Panc1 (cell line): ENCODE data around the gene UBAC2. TPM values are rescaled to one million over a fixed set of nuclear protein-coding genes. Genes with fewer than 3 reads are reported as not detected.

Source experiments
- ATAC-seq: fragments of 200-7000 bp; cut with Tn5 transposase; 2 replicates; pipeline ENCODE4 v1.9.1; 2020; ENCODE audit warnings: mild to moderate bottlenecking, moderate library complexity
- BruUV-seq: library from RNA; stranded (reverse); fragments of 400-500 nt; replicated peaks from 2 replicates; lab custom pipeline; 2021; lab: Mats Ljungman, UMichigan
- CTCF ChIA-PET: fragments of 300-600 bp; sonication (Branson Sonifier 250); formaldehyde crosslinking; loops from one replicate; lab custom pipeline; 2022; ENCODE audit warnings: antibody characterized with exemption; lab: Charles Lee
- POLR2A ChIA-PET: fragments of 300-600 bp; sonication (Branson Sonifier 250); formaldehyde crosslinking; loops from one replicate; lab custom pipeline; 2022; ENCODE audit warnings: antibody characterized with exemption; lab: Charles Lee
- DNase-seq: peaks from one replicate; pipeline ENCODE4 v3.0.0-alpha.2; 2010; ENCODE audit warnings: low read depth, low spot score
- H3K27ac ChIP-seq: 2 replicates; pipeline ENCODE4 v1.5.1; 2011; ENCODE audit warnings: mild to moderate bottlenecking, low read length, inconsistent platforms
- H3K27me3 ChIP-seq: fragments of 200-500 bp; sonication (Bioruptor generic); 2 replicates; pipeline ENCODE4 v1.6.0; 2014; ENCODE audit warnings: low read length, inconsistent platforms; ENCODE audit not compliant: control insufficient read depth, insufficient read depth
- H3K36me3 ChIP-seq: fragments of 200-500 bp; sonication (Bioruptor generic); 2 replicates; pipeline ENCODE4 v1.5.1; 2014; ENCODE audit warnings: inconsistent platforms, mild to moderate bottlenecking, low read length, moderate library complexity; ENCODE audit not compliant: control insufficient read depth, insufficient read depth
- H3K4me1 ChIP-seq: 2 replicates; pipeline ENCODE4 v1.5.1; 2011; ENCODE audit warnings: inconsistent platforms, mild to moderate bottlenecking, low read length, moderate library complexity; ENCODE audit not compliant: control insufficient read depth, insufficient read depth
- H3K4me3 ChIP-seq, 2 experiments: 2 replicates each; pipeline ENCODE4 v1.5.1; 2011 to 2012; ENCODE audit warnings: low read depth in 2 of 2, low read length in 2 of 2, mild to moderate bottlenecking in 2 of 2, inconsistent platforms in 1 of 2, moderate library complexity in 1 of 2
- H3K9me3 ChIP-seq: fragments of 200-500 bp; sonication (Bioruptor generic); 2 replicates; pipeline ENCODE4 v1.5.1; 2014; ENCODE audit warnings: low read depth, mild to moderate bottlenecking, inconsistent platforms, low read length, moderate library complexity; ENCODE audit not compliant: control insufficient read depth, insufficient read depth
- CTCF ChIP-seq: fragments of 450-650 bp; IDR thresholded peaks from 2 replicates; pipeline ENCODE4 v1.5.1; 2017; ENCODE audit warnings: mild to moderate bottlenecking
- POLR2AphosphoS5 ChIP-seq: IDR thresholded peaks from 2 replicates; pipeline ENCODE4 v1.6.1; 2012; ENCODE audit warnings: mild to moderate bottlenecking, low read depth, low read length, moderate library complexity
- REST ChIP-seq, 2 experiments: IDR thresholded peaks; 2 replicates each; pipeline ENCODE4 v1.6.1; 2011 to 2012; ENCODE audit warnings: low read depth in 2 of 2, control low read depth in 1 of 2, low read length in 1 of 2, mild to moderate bottlenecking in 1 of 2, moderate library complexity in 1 of 2; ENCODE audit not compliant: insufficient read depth in 1 of 2
- SIN3A ChIP-seq: IDR thresholded peaks from 2 replicates; pipeline ENCODE4 v1.6.1; 2012; ENCODE audit warnings: low read depth, mild to moderate bottlenecking, low read length, moderate library complexity, borderline replicate concordance; ENCODE audit not compliant: insufficient read depth
- TCF7L2 ChIP-seq: IDR thresholded peaks from 2 replicates; pipeline ENCODE4 v1.6.1; 2011; ENCODE audit warnings: mild to moderate bottlenecking, low read depth, low read length, inconsistent platforms
- in situ Hi-C: cut with HindIII; loops from 2 replicates; pipeline ENCODE4 v1.10.0; 2016; ENCODE audit warnings: low sequenced_read_pairs, low pct_unique_long_range_greater_than_20kb
- intact Hi-C: fragments of 100-400 bp; cut with micrococcal nuclease; formaldehyde crosslinking; loops from one replicate; pipeline ENCODE4 v1.10.0; 2022; ENCODE audit not compliant: unreplicated experiment
- total RNA-seq: library from RNA; stranded (reverse); gene quantifications from one replicate; pipeline ENCODE4 v1.2.1, GENCODE V29; 2021; ENCODE audit not compliant: unreplicated experiment

The UBAC2 gene
- total RNA-seq, 1 experiment from 2014 or later = 40.8 TPM

GRCh38 chr13:99214731-99215130 is 14.1 kb downstream of the UBAC2 start:
- in situ Hi-C loops = no loop called here
- no peak for DNase-seq
- Histone ChIP-seq H3K4me1 (no peaks in the 10 kb centered on the region; the same call in 1 of the 2 replicates), H3K9me3 (no peaks in the 10 kb centered on the region), H3K27ac (no peak overlapping the region), H3K36me3 (no peaks in the 10 kb centered on the region), H3K4me3 (no peak overlapping the region), H3K27me3 (no peaks in the 10 kb centered on the region)
- POLR2A ChIA-PET = no interaction called here
- intact Hi-C loops = no loop called here
- no TSS peak for BruUV-seq
- no peak for ATAC-seq
- no peak for TF ChIP-seq REST (IDR thresholded peaks at IDR 0.05; ENCODE audit: insufficient read depth in 1 of 2, low read depth in 2 of 2, low read length in 1 of 2)
- TF ChIP-seq TCF7L2 = no peak
- TF ChIP-seq SIN3A = no peak
- CTCF ChIA-PET = no interaction called here

DNA sequence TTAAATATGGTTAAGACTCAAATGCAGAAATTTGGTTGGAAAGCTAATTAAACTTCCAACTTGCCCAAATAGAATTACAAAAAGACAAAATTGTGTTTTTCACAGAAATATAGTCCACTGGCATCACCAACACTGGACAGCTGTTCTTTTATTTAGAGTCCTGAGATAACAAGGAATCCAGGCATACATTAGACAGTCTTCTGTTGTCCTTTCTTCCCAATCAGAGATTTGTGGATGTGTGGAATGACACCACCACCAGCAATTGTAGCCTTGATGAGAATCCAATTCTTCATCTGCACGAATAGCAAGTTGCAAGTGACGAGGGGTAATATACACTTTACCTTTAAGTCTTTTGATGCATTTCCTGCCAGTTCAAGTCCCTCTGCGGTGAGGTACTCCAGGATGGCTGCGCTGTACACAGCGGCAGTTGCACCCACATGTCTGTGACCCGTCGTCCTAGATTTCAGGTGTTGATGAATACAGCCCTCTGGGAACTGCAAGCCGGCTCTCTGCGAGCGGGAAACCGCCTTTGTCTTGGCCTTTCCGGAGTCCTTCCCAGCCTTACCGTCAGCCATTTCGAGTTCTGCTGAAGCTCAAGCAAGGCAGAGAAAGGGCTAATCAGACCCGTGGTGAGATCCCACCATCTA is 14.7 kb downstream of the UBAC2 start:
- DNase-seq = no peak
- TF ChIP-seq CTCF (no peak), POLR2AphosphoS5 (no peak), REST (IDR thresholded peaks at IDR 0.05; ENCODE audit: insufficient read depth in 1 of 2, low read depth in 2 of 2, low read length in 1 of 2) (no peak), TCF7L2 (no peak), SIN3A (no peak)
- in situ Hi-C loops = no loop called here
- Histone ChIP-seq H3K27me3 (no peaks in the 10 kb centered on the region), H3K9me3 (no peaks in the 10 kb centered on the region), H3K4me3 (no peak overlapping the region), H3K4me1 (no peaks in the 10 kb centered on the region; the same call in 1 of the 2 replicates), H3K27ac (no peak overlapping the region), H3K36me3 (no peaks in the 10 kb centered on the region)
- no peak for ATAC-seq
- intact Hi-C loops = no loop called here
- ChIA-PET POLR2A (no interaction called here), CTCF (no interaction called here)
- BruUV-seq = TSS peak; percentile 14
